Fibroblast of lung (primary cell): ENCODE results near the gene APEX1. TPM values are rescaled to one million over a fixed set of nuclear protein-coding genes. Genes with fewer than 3 reads are reported as not detected.

Source experiments
- DNase-seq, 2 donors: peaks; one replicate each; pipeline versions ENCODE4 v3.0.0 to v3.0.0-alpha.2; 2010; ENCODE audit warnings: low read depth in 2 of 2
- H2AFZ ChIP-seq: 2 replicates; pipeline ENCODE4 v1.5.1; 2012; ENCODE audit warnings: low read length, control low read depth, inconsistent platforms
- H3K27ac ChIP-seq: 2 replicates; pipeline ENCODE4 v1.5.1; 2011; ENCODE audit warnings: low read length, control low read depth; ENCODE audit not compliant: insufficient read depth
- H3K27me3 ChIP-seq: 2 replicates; pipeline ENCODE4 v1.5.1; 2011; ENCODE audit warnings: mild to moderate bottlenecking, low read length; ENCODE audit not compliant: control insufficient read depth, insufficient read depth
- H3K36me3 ChIP-seq: 2 replicates; pipeline ENCODE4 v1.5.1; 2011; ENCODE audit warnings: low read length; ENCODE audit not compliant: control insufficient read depth, insufficient read depth
- H3K4me1 ChIP-seq: 2 replicates; pipeline ENCODE4 v1.5.1; 2011; ENCODE audit warnings: low read length; ENCODE audit not compliant: control insufficient read depth, insufficient read depth; ENCODE audit errors: extremely low read depth
- H3K4me2 ChIP-seq: 2 replicates; pipeline ENCODE4 v1.5.1; 2011; ENCODE audit warnings: low read length, control low read depth; ENCODE audit not compliant: insufficient read depth; ENCODE audit errors: extremely low read depth
- H3K4me3 ChIP-seq, 4 experiments: fragments of 200-600 bp in 1 of 4; sonication (generic) in 1 of 4; replicated peaks in 1 of 4; 2 replicates each; pipeline ENCODE4 v1.5.1; 2011 to 2016; ENCODE audit warnings: low read length in 4 of 4, low read depth in 3 of 4, mild to moderate bottlenecking in 3 of 4, control low read depth in 2 of 4, inconsistent platforms in 1 of 4, mixed read lengths in 1 of 4; ENCODE audit not compliant: insufficient read depth in 1 of 4; ENCODE audit errors: control extremely low read depth in 1 of 4
- H3K79me2 ChIP-seq: 2 replicates; pipeline ENCODE4 v1.5.1; 2012; ENCODE audit warnings: mild to moderate bottlenecking, low read length, inconsistent platforms; ENCODE audit not compliant: control insufficient read depth, insufficient read depth
- H3K9ac ChIP-seq: 2 replicates; pipeline ENCODE4 v1.5.1; 2011; ENCODE audit warnings: mild to moderate bottlenecking, low read length, control low read depth; ENCODE audit not compliant: insufficient read depth
- H3K9me3 ChIP-seq: 2 replicates; pipeline ENCODE4 v1.5.1; 2012; ENCODE audit warnings: low read depth, low read length; ENCODE audit not compliant: control insufficient read depth, insufficient read depth
- H4K20me1 ChIP-seq: 2 replicates; pipeline ENCODE4 v1.5.1; 2011; ENCODE audit warnings: low read length; ENCODE audit not compliant: control insufficient read depth, insufficient read depth; ENCODE audit errors: extremely low read depth
- CTCF ChIP-seq, 2 donors: IDR thresholded peaks in 1 of 2; conservative IDR thresholded peaks in 1 of 2; 1 replicate in 1 of 2; 2 replicates in 1 of 2; pipeline ENCODE4 v1.5.1; 2011 to 2012; ENCODE audit warnings: low read length in 2 of 2, control low read depth in 1 of 2, inconsistent platforms in 1 of 2, low read depth in 1 of 2, mild to moderate bottlenecking in 1 of 2
- EZH2 ChIP-seq: IDR thresholded peaks from 2 replicates; pipeline ENCODE4 v1.5.1; 2012; ENCODE audit warnings: low read length, control low read depth, mild to moderate bottlenecking; ENCODE audit errors: missing control alignments
- polyA plus RNA-seq, 2 donors: library from polyadenylated mRNA; depleted of rRNA in 1 of 2; stranded (reverse) in 1 of 2; unstranded in 1 of 2; fragments of >200 nt; gene quantifications; 2 replicates each; pipeline ENCODE4 v1.2.1, GENCODE V29; 2011 to 2012; ENCODE audit warnings: missing spikeins in 1 of 2
- total RNA-seq: library from RNA; depleted of rRNA; stranded (reverse); fragments of >200 nt; gene quantifications from 2 replicates; pipeline ENCODE4 v1.2.1, GENCODE V29; 2014

APEX1 gene
- total and polyA plus RNA-seq, 2 donors (not counting 1 experiment from before 2014, with no cell fraction given): 66.6 to 187 TPM

- H4K20me1 ChIP-seq: no peaks in the 10 kb centered on the region
- no peak overlapping the region for H3K4me2 ChIP-seq
- no peaks in the 10 kb centered on the region for H3K27me3 ChIP-seq
- no peaks in the 10 kb centered on the region for H3K9me3 ChIP-seq
- no peaks in the 10 kb centered on the region for H3K36me3 ChIP-seq
- no peaks in the 10 kb centered on the region for H3K79me2 ChIP-seq
- H3K27ac ChIP-seq: no peak overlapping the region
- H3K4me1 ChIP-seq: no peaks in the 10 kb centered on the region
- no peak overlapping the region for H2AFZ ChIP-seq
- H3K4me3 ChIP-seq: no peak overlapping the region
- H3K9ac ChIP-seq: no peak overlapping the region
- TF ChIP-seq CTCF (conservative IDR thresholded peaks at IDR 0.05 in 1 of 2, IDR thresholded peaks at IDR 0.05 in 1 of 2; ENCODE audit: low read depth in 1 of 2, low read length in 2 of 2) (no peak), EZH2 (no peak)
- DNase-seq: no peak
Measured at GRCh38 chr14:20486684-20487395, 31.8 kb downstream of the APEX1 start.

- Histone ChIP-seq H3K36me3 (no peaks in the 10 kb centered on the region), H3K4me1 (no peaks in the 10 kb centered on the region), H3K79me2 (no peaks in the 10 kb centered on the region), H3K27ac (no peak overlapping the region), H3K27me3 (no peaks in the 10 kb centered on the region), H2AFZ (no peak overlapping the region), H3K4me2 (no peak overlapping the region), H3K4me3 (no peak overlapping the region), H3K9me3 (no peaks in the 10 kb centered on the region), H3K9ac (no peak overlapping the region), H4K20me1 (no peaks in the 10 kb centered on the region)
- no peak for DNase-seq
- TF ChIP-seq EZH2 (no peak), CTCF (conservative IDR thresholded peaks at IDR 0.05 in 1 of 2, IDR thresholded peaks at IDR 0.05 in 1 of 2; ENCODE audit: low read depth in 1 of 2, low read length in 2 of 2) (no peak)
Measured at GRCh38 chr14:20487396-20487725, 32.3 kb downstream of the APEX1 start.

- Histone ChIP-seq H3K9me3 (no peaks in the 10 kb centered on the region), H3K4me3 (no peak overlapping the region), H3K27me3 (no peaks in the 10 kb centered on the region), H3K4me2 (no peak overlapping the region), H3K79me2 (no peaks in the 10 kb centered on the region), H3K27ac (no peak overlapping the region), H4K20me1 (no peaks in the 10 kb centered on the region), H3K36me3 (no peaks in the 10 kb centered on the region), H2AFZ (no peak overlapping the region), H3K9ac (no peak overlapping the region), H3K4me1 (no peaks in the 10 kb centered on the region)
- no peak for DNase-seq
- TF ChIP-seq CTCF (conservative IDR thresholded peaks at IDR 0.05 in 1 of 2, IDR thresholded peaks at IDR 0.05 in 1 of 2; ENCODE audit: low read depth in 1 of 2, low read length in 2 of 2) (no peak), EZH2 (no peak)
Measured at GRCh38 chr14:20489093-20489994, 34.3 kb downstream of the APEX1 start.
